ENCODE data around the gene CADPS2. TPM values are rescaled to one million over a fixed set of nuclear protein-coding genes. Genes with fewer than 3 reads are reported as not detected.

The CADPS2 gene
- total RNA-seq, 1 experiment from 2014 or later: not detected

- no peaks in the 10 kb centered on the region for H3K27me3 ChIP-seq (ENCODE audit: low read length)
- H3K79me2 ChIP-seq (ENCODE audit: low read length): no peaks in the 10 kb centered on the region
- no peak overlapping the region for H2AFZ ChIP-seq (ENCODE audit: low read length)
- no peaks in the 10 kb centered on the region for H3K9me2 ChIP-seq (replicated peaks; ENCODE audit: insufficient read depth, low read length)
- no peak overlapping the region for H3K4me2 ChIP-seq (ENCODE audit: low read depth, low read length, poor library complexity, severe bottlenecking)
- H3K9me3 ChIP-seq (ENCODE audit: low read length): no peaks in the 10 kb centered on the region
- H4K20me1 ChIP-seq (ENCODE audit: insufficient read depth, low read depth, low read length): no peaks in the 10 kb centered on the region
- DNase-seq: no peak
- no peak overlapping the region for H3K9ac ChIP-seq (ENCODE audit: low read length)
- no peaks in the 10 kb centered on the region for H3K4me1 ChIP-seq (ENCODE audit: low read length)
- H3K4me3 ChIP-seq (ENCODE audit: low read length): no peak overlapping the region
- no peaks in the 10 kb centered on the region for H3K36me3 ChIP-seq (ENCODE audit: insufficient read depth, low read length)
- H3K27ac ChIP-seq (ENCODE audit: low read length): no peak overlapping the region
Measured at GRCh38 chr7:122790591-122790990, 95.7 kb downstream of the CADPS2 start.

GRCh38 chr7:122790132-122790531 lies 96.1 kb downstream of the CADPS2 start:
- H3K9me2 ChIP-seq (replicated peaks; ENCODE audit: insufficient read depth, low read length): no peaks in the 10 kb centered on the region
- no peaks in the 10 kb centered on the region for H4K20me1 ChIP-seq (ENCODE audit: insufficient read depth, low read depth, low read length)
- no peak overlapping the region for H3K4me2 ChIP-seq (ENCODE audit: low read depth, low read length, poor library complexity, severe bottlenecking)
- no peak overlapping the region for H3K9ac ChIP-seq (ENCODE audit: low read length)
- H3K36me3 ChIP-seq (ENCODE audit: insufficient read depth, low read length): no peaks in the 10 kb centered on the region
- H3K9me3 ChIP-seq (ENCODE audit: low read length): no peaks in the 10 kb centered on the region
- H2AFZ ChIP-seq (ENCODE audit: low read length): no peak overlapping the region
- DNase-seq: no peak
- H3K4me3 ChIP-seq (ENCODE audit: low read length): no peak overlapping the region
- H3K79me2 ChIP-seq (ENCODE audit: low read length): no peaks in the 10 kb centered on the region
- H3K4me1 ChIP-seq (ENCODE audit: low read length): no peaks in the 10 kb centered on the region
- no peak overlapping the region for H3K27ac ChIP-seq (ENCODE audit: low read length)
- H3K27me3 ChIP-seq (ENCODE audit: low read length): no peaks in the 10 kb centered on the region

DNA sequence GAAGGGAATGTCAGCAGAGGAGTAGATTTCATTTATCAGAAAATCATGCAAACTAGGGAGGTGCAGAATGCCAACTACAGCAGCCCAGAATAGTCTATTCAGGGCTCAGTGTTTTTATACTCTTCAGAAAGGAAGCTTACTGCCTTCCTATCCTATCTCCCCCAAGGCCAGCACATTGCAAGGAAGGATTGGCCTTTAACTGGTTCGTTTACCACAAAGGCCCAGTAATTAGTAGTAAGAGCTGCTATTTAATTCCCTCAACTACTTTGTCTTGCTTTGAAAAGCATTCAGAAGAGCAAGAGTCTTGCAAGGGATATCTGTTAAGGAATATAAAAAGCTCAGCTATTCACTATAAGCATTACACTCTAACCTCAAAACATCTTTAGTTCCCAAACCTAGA lies 97.1 kb downstream of the CADPS2 start:
- Histone ChIP-seq H3K4me1 (ENCODE audit: low read length) (no peaks in the 10 kb centered on the region), H3K36me3 (ENCODE audit: insufficient read depth, low read length) (no peaks in the 10 kb centered on the region), H3K27ac (ENCODE audit: low read length) (no peak overlapping the region), H3K9ac (ENCODE audit: low read length) (no peak overlapping the region), H3K4me2 (ENCODE audit: low read depth, low read length, poor library complexity, severe bottlenecking) (no peak overlapping the region), H3K9me2 (replicated peaks; ENCODE audit: insufficient read depth, low read length) (no peaks in the 10 kb centered on the region), H2AFZ (ENCODE audit: low read length) (no peak overlapping the region), H3K79me2 (ENCODE audit: low read length) (no peaks in the 10 kb centered on the region), H3K27me3 (ENCODE audit: low read length) (no peaks in the 10 kb centered on the region), H3K9me3 (ENCODE audit: low read length) (no peaks in the 10 kb centered on the region), H4K20me1 (ENCODE audit: insufficient read depth, low read depth, low read length) (no peaks in the 10 kb centered on the region), H3K4me3 (ENCODE audit: low read length) (no peak overlapping the region)
- no peak for DNase-seq

GRCh38 chr7:122770686-122771335 lies 115.4 kb downstream of the CADPS2 start:
- no peaks in the 10 kb centered on the region for H3K9me2 ChIP-seq (replicated peaks; ENCODE audit: insufficient read depth, low read length)
- H4K20me1 ChIP-seq (ENCODE audit: insufficient read depth, low read depth, low read length): no peaks in the 10 kb centered on the region
- no peak overlapping the region for H3K4me3 ChIP-seq (ENCODE audit: low read length)
- H3K36me3 ChIP-seq (ENCODE audit: insufficient read depth, low read length): no peaks in the 10 kb centered on the region
- H3K9me3 ChIP-seq (ENCODE audit: low read length): no peaks in the 10 kb centered on the region
- no peaks in the 10 kb centered on the region for H3K4me1 ChIP-seq (ENCODE audit: low read length)
- H3K79me2 ChIP-seq (ENCODE audit: low read length): no peaks in the 10 kb centered on the region
- no peak overlapping the region for H3K4me2 ChIP-seq (ENCODE audit: low read depth, low read length, poor library complexity, severe bottlenecking)
- H3K9ac ChIP-seq (ENCODE audit: low read length): no peak overlapping the region
- H3K27me3 ChIP-seq (ENCODE audit: low read length): no peaks in the 10 kb centered on the region
- no peak overlapping the region for H2AFZ ChIP-seq (ENCODE audit: low read length)
- DNase-seq: no peak
- H3K27ac ChIP-seq (ENCODE audit: low read length): no peak overlapping the region

- H3K9me2 ChIP-seq (replicated peaks; ENCODE audit: insufficient read depth, low read length): no peaks in the 10 kb centered on the region
Measured at GRCh38 chr7:122768827-122769226, 117.4 kb downstream of the CADPS2 start.

DNA sequence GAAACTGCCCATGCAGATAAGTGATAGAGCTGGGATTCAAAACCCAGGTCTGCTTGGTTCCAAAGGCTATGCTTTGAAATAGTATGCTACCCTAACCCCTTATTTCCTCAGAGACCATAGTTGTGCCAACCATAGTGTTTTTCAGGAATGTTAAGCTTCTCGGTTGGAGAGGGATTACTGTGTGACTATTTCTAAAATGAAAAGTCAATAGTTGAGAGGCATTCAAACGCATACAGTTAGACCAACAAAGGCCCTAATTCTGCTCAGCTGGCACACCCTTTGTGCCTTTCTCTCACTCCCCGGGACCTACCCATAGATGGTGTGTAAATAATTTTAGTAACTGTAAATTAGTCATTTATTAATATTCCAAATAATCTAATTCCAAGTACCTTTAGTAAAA lies 118.9 kb downstream of the CADPS2 start:
- H3K4me1 ChIP-seq (ENCODE audit: low read length): no peaks in the 10 kb centered on the region
- H3K4me2 ChIP-seq (ENCODE audit: low read depth, low read length, poor library complexity, severe bottlenecking): no peak overlapping the region
- no peaks in the 10 kb centered on the region for H3K36me3 ChIP-seq (ENCODE audit: insufficient read depth, low read length)

More at GRCh38 chr7:122768827-122769226, 117.4 kb downstream of the CADPS2 start:
- H3K9me3 ChIP-seq (ENCODE audit: low read length): no peaks in the 10 kb centered on the region
- no peak overlapping the region for H3K4me3 ChIP-seq (ENCODE audit: low read length)
- no peak overlapping the region for H3K9ac ChIP-seq (ENCODE audit: low read length)
- H2AFZ ChIP-seq (ENCODE audit: low read length): no peak overlapping the region
- no peaks in the 10 kb centered on the region for H3K79me2 ChIP-seq (ENCODE audit: low read length)
- no peak overlapping the region for H3K4me2 ChIP-seq (ENCODE audit: low read depth, low read length, poor library complexity, severe bottlenecking)
- H3K27ac ChIP-seq (ENCODE audit: low read length): no peak overlapping the region
- no peak for DNase-seq
- H3K4me1 ChIP-seq (ENCODE audit: low read length): no peaks in the 10 kb centered on the region
- H3K27me3 ChIP-seq (ENCODE audit: low read length): no peaks in the 10 kb centered on the region
- no peaks in the 10 kb centered on the region for H3K36me3 ChIP-seq (ENCODE audit: insufficient read depth, low read length)
- H4K20me1 ChIP-seq (ENCODE audit: insufficient read depth, low read depth, low read length): no peaks in the 10 kb centered on the region

GRCh38 chr7:122766593-122766992 lies 119.7 kb downstream of the CADPS2 start:
- no peaks in the 10 kb centered on the region for H4K20me1 ChIP-seq (ENCODE audit: insufficient read depth, low read depth, low read length)
- no peaks in the 10 kb centered on the region for H3K79me2 ChIP-seq (ENCODE audit: low read length)
- no peaks in the 10 kb centered on the region for H3K36me3 ChIP-seq (ENCODE audit: insufficient read depth, low read length)
- no peak overlapping the region for H3K9ac ChIP-seq (ENCODE audit: low read length)
- H3K27me3 ChIP-seq (ENCODE audit: low read length): no peaks in the 10 kb centered on the region
- H3K4me3 ChIP-seq (ENCODE audit: low read length): no peak overlapping the region
- DNase-seq: no peak
- no peaks in the 10 kb centered on the region for H3K4me1 ChIP-seq (ENCODE audit: low read length)
- no peak overlapping the region for H2AFZ ChIP-seq (ENCODE audit: low read length)
- H3K4me2 ChIP-seq (ENCODE audit: low read depth, low read length, poor library complexity, severe bottlenecking): no peak overlapping the region
- H3K27ac ChIP-seq (ENCODE audit: low read length): no peak overlapping the region
- H3K9me2 ChIP-seq (replicated peaks; ENCODE audit: insufficient read depth, low read length): no peaks in the 10 kb centered on the region
- no peaks in the 10 kb centered on the region for H3K9me3 ChIP-seq (ENCODE audit: low read length)

More for the DNA sequence above, 118.9 kb downstream of the CADPS2 start:
- Histone ChIP-seq H3K27ac (ENCODE audit: low read length) (no peak overlapping the region), H4K20me1 (ENCODE audit: insufficient read depth, low read depth, low read length) (no peaks in the 10 kb centered on the region), H3K9ac (ENCODE audit: low read length) (no peak overlapping the region), H3K4me3 (ENCODE audit: low read length) (no peak overlapping the region), H3K9me2 (replicated peaks; ENCODE audit: insufficient read depth, low read length) (no peaks in the 10 kb centered on the region), H3K79me2 (ENCODE audit: low read length) (no peaks in the 10 kb centered on the region), H3K27me3 (ENCODE audit: low read length) (no peaks in the 10 kb centered on the region), H2AFZ (ENCODE audit: low read length) (no peak overlapping the region), H3K9me3 (ENCODE audit: low read length) (no peaks in the 10 kb centered on the region)
- no peak for DNase-seq

DNA sequence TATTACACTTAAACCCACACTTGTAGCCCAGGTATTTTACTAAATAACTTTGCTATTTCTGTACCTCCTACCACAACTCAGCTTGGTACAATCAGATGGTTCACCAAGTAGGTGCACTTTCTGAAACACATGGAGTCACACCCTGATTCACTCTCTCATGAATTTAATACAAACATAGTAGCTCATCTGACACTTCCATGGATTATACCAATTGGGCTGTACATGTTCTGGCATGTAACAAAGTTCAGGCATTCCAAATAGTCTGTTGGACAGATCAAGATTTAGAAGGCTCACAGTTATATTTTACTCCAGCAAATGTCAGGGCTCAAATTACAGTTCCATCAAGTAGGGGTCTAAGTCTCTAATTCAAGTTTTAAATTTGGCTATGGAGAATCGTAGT lies 121.4 kb downstream of the CADPS2 start:
- Histone ChIP-seq H3K9me2 (replicated peaks; ENCODE audit: insufficient read depth, low read length) (no peaks in the 10 kb centered on the region), H3K9ac (ENCODE audit: low read length) (no peak overlapping the region), H3K79me2 (ENCODE audit: low read length) (no peaks in the 10 kb centered on the region), H3K4me2 (ENCODE audit: low read depth, low read length, poor library complexity, severe bottlenecking) (no peak overlapping the region), H3K27me3 (ENCODE audit: low read length) (no peaks in the 10 kb centered on the region), H3K27ac (ENCODE audit: low read length) (no peak overlapping the region), H3K4me1 (ENCODE audit: low read length) (no peaks in the 10 kb centered on the region), H2AFZ (ENCODE audit: low read length) (no peak overlapping the region), H3K36me3 (ENCODE audit: insufficient read depth, low read length) (no peaks in the 10 kb centered on the region), H4K20me1 (ENCODE audit: insufficient read depth, low read depth, low read length) (no peaks in the 10 kb centered on the region), H3K4me3 (ENCODE audit: low read length) (no peak overlapping the region), H3K9me3 (ENCODE audit: low read length) (no peaks in the 10 kb centered on the region)
- DNase-seq: no peak

Data from Karpas-422 (cell line).